IMR-90 (cell line): ENCODE results near the gene PTPN7.

Experiments
- CEBPB ChIP-seq: IDR thresholded peaks from 2 replicates; pipeline ENCODE4 v1.6.1; 2012; ENCODE audit warnings: low read depth, low read length, improper control_type of control experiment
- NFE2L2 ChIP-seq: fragments of 150-350 bp; IDR thresholded peaks from 2 replicates; pipeline ENCODE4 v1.6.1; 2016; ENCODE audit warnings: low read depth, mild to moderate bottlenecking, low read length
- POLR2A ChIP-seq: IDR thresholded peaks from 2 replicates; pipeline ENCODE4 v1.6.1; 2012; ENCODE audit warnings: mild to moderate bottlenecking, low read depth, low read length
- TF ChIP-seq, protein P1 (sequence below): fragments of 150-350 bp; IDR thresholded peaks from 2 replicates; pipeline ENCODE4 v1.6.1; 2017; ENCODE audit warnings: mild to moderate bottlenecking, antibody characterized with exemption, low read length, low read depth
- TF ChIP-seq, protein P2 (sequence below): conservative IDR thresholded peaks from 2 replicates; pipeline ENCODE4 v1.5.1; 2012; ENCODE audit warnings: mild to moderate bottlenecking, low read depth, low read length, improper control_type of control experiment

DNA sequence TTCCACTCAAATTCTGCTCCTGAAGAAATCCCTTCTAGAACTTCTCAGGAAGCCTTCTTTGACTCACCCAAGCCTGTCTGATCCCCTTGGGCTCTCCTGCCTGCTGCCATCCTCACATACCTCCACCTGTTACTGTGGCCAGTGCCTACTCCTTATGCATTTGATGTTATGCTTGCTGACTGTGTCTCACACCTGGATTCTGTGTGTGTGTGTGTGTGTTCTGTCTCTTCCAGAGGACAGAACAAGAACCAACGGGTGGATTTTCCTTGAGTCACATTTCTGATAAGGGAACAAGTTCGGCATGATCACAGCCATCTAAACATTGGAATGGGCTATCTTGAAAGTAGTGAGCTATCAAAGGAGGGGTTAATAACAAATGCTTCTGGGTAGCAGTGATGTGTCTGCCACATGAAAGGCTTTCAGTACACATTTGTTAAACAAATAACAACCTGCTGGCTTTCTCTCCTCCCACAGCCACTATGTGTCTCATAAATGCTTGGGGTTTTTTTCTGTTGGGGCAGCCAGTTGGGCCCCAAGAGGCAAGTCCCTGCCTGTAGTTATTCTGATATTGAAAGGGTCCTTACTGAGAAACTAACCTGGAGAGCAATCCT is 46.6 kb downstream of the PTPN7 start:
- TF ChIP-seq, protein P1, sequence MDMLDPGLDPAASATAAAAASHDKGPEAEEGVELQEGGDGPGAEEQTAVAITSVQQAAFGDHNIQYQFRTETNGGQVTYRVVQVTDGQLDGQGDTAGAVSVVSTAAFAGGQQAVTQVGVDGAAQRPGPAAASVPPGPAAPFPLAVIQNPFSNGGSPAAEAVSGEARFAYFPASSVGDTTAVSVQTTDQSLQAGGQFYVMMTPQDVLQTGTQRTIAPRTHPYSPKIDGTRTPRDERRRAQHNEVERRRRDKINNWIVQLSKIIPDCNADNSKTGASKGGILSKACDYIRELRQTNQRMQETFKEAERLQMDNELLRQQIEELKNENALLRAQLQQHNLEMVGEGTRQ, result no peak
- TF ChIP-seq, protein P2, sequence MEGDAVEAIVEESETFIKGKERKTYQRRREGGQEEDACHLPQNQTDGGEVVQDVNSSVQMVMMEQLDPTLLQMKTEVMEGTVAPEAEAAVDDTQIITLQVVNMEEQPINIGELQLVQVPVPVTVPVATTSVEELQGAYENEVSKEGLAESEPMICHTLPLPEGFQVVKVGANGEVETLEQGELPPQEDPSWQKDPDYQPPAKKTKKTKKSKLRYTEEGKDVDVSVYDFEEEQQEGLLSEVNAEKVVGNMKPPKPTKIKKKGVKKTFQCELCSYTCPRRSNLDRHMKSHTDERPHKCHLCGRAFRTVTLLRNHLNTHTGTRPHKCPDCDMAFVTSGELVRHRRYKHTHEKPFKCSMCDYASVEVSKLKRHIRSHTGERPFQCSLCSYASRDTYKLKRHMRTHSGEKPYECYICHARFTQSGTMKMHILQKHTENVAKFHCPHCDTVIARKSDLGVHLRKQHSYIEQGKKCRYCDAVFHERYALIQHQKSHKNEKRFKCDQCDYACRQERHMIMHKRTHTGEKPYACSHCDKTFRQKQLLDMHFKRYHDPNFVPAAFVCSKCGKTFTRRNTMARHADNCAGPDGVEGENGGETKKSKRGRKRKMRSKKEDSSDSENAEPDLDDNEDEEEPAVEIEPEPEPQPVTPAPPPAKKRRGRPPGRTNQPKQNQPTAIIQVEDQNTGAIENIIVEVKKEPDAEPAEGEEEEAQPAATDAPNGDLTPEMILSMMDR, result no peak
- no peak for TF ChIP-seq POLR2A
- TF ChIP-seq NFE2L2, result no peak
- TF ChIP-seq CEBPB, result no peak
